ENCODE measurements around the gene PPP3CA. TPM values are rescaled to one million over a fixed set of nuclear protein-coding genes. Genes with fewer than 3 reads are reported as not detected.
"Not testable (repeated sequence)": the region's sequence is repeated elsewhere in the genome, so short reads cannot be mapped to it uniquely, and the experiment has no call there.

PPP3CA gene
- total RNA-seq, 2 donors from 2014 or later = 3.3 to 3.5 TPM

- Mint-ChIP-seq H3K36me3 (peaks cover 0 to 5% of the 10 kb centered on the region in 2 donors), H3K9me3 (no peaks in the 10 kb centered on the region), H3K27ac (no peak overlapping the region)
- ATAC-seq (no peak), DNase-seq (ENCODE audit: low spot score in 2 of 2) (no peak)
Observed at GRCh38 chr4:101102114-101102742, 245.1 kb downstream of the PPP3CA start.

GRCh38 chr4:101101072-101101471, 246.3 kb downstream of the PPP3CA start:
- no peaks in the 10 kb centered on the region for H3K9me3 Mint-ChIP-seq
- no peak for DNase-seq (ENCODE audit: low spot score in 2 of 2)
- peaks cover 0 to 2% of the 10 kb centered on the region in 2 donors for H3K36me3 Mint-ChIP-seq
- ATAC-seq = no peak
- H3K27ac Mint-ChIP-seq = no peak overlapping the region

GRCh38 chr4:101098666-101099400, 248.5 kb downstream of the PPP3CA start:
- no peak overlapping the region for H3K27ac Mint-ChIP-seq
- DNase-seq (ENCODE audit: low spot score in 2 of 2) = no peak
- no peaks in the 10 kb centered on the region for H3K9me3 Mint-ChIP-seq
- ATAC-seq = no peak
- peaks cover 0 to 4% of the 10 kb centered on the region in 2 donors for H3K36me3 Mint-ChIP-seq

GRCh38 chr4:101092609-101093008, 254.7 kb downstream of the PPP3CA start:
- H3K9me3 Mint-ChIP-seq; H3K27ac Mint-ChIP-seq; DNase-seq (ENCODE audit: low spot score in 2 of 2); ATAC-seq: not testable (repeated sequence)
- H3K36me3 Mint-ChIP-seq = peaks cover 6 to 13% of the 10 kb centered on the region in 2 donors

- DNase-seq (ENCODE audit: low spot score in 2 of 2) = no peak
- no peaks in the 10 kb centered on the region for H3K9me3 Mint-ChIP-seq
- H3K36me3 Mint-ChIP-seq = peaks cover 6 to 12% of the 10 kb centered on the region in 2 donors
- ATAC-seq = no peak
- H3K27ac Mint-ChIP-seq = no peak overlapping the region
Observed at GRCh38 chr4:101089168-101089567, 258.2 kb downstream of the PPP3CA start.

GRCh38 chr4:101086801-101087586, 260.3 kb downstream of the PPP3CA start:
- Mint-ChIP-seq H3K36me3 (no peaks in the 10 kb centered on the region), H3K27ac (no peak overlapping the region), H3K9me3 (no peaks in the 10 kb centered on the region)
- no peak for DNase-seq (ENCODE audit: low spot score in 2 of 2)
- no peak for ATAC-seq

GRCh38 chr4:101083131-101083530, 264.2 kb downstream of the PPP3CA start:
- Mint-ChIP-seq H3K27ac (no peak overlapping the region), H3K9me3 (no peaks in the 10 kb centered on the region), H3K36me3 (peaks cover 0 to 8% of the 10 kb centered on the region in 2 donors)
- ATAC-seq (no peak), DNase-seq (ENCODE audit: low spot score in 2 of 2) (no peak)

- peak in 1 of 2 donors; percentile 68 for ATAC-seq
- H3K9me3 Mint-ChIP-seq = no peaks in the 10 kb centered on the region
- H3K36me3 Mint-ChIP-seq = peaks cover 0 to 8% of the 10 kb centered on the region in 2 donors
- DNase-seq (ENCODE audit: low spot score in 2 of 2) = no peak
- H3K27ac Mint-ChIP-seq = no peak overlapping the region
Observed at GRCh38 chr4:101081695-101082369, 265.5 kb downstream of the PPP3CA start.

GRCh38 chr4:101081166-101081565, 266.2 kb downstream of the PPP3CA start:
- Mint-ChIP-seq H3K36me3 (peaks cover 0 to 8% of the 10 kb centered on the region in 2 donors), H3K27ac (no peak overlapping the region)

GRCh38 chr4:101078950-101079349, 268.4 kb downstream of the PPP3CA start:
- H3K9me3 Mint-ChIP-seq = no peaks in the 10 kb centered on the region
- DNase-seq (ENCODE audit: low spot score in 2 of 2) (no peak), ATAC-seq (no peak)
- no peak overlapping the region for H3K27ac Mint-ChIP-seq
- peaks cover 0 to 10% of the 10 kb centered on the region in 2 donors for H3K36me3 Mint-ChIP-seq

More at GRCh38 chr4:101081166-101081565, 266.2 kb downstream of the PPP3CA start:
- DNase-seq (ENCODE audit: low spot score in 2 of 2) (no peak), ATAC-seq (no peak)
- no peaks in the 10 kb centered on the region for H3K9me3 Mint-ChIP-seq

- Mint-ChIP-seq H3K27ac (no peak overlapping the region), H3K36me3 (peaks cover 0 to 12% of the 10 kb centered on the region in 2 donors), H3K9me3 (no peaks in the 10 kb centered on the region)
- ATAC-seq (no peak), DNase-seq (ENCODE audit: low spot score in 2 of 2) (no peak)
Observed at GRCh38 chr4:101076032-101076431, 271.3 kb downstream of the PPP3CA start.

GRCh38 chr4:101075536-101075935, 271.8 kb downstream of the PPP3CA start:
- no peak for DNase-seq (ENCODE audit: low spot score in 2 of 2)
- Mint-ChIP-seq H3K27ac (no peak overlapping the region), H3K9me3 (no peaks in the 10 kb centered on the region), H3K36me3 (peaks cover 0 to 12% of the 10 kb centered on the region in 2 donors)
- no peak for ATAC-seq

- DNase-seq (ENCODE audit: low spot score in 2 of 2) (no peak), ATAC-seq (no peak)
- H3K27ac Mint-ChIP-seq = no peak overlapping the region
- H3K9me3 Mint-ChIP-seq = no peaks in the 10 kb centered on the region
- H3K36me3 Mint-ChIP-seq = peaks cover 0 to 5% of the 10 kb centered on the region in 2 donors
Observed at GRCh38 chr4:101074326-101074725, 273.0 kb downstream of the PPP3CA start.

GRCh38 chr4:101071241-101071640, 276.1 kb downstream of the PPP3CA start:
- no peak for DNase-seq (ENCODE audit: low spot score in 2 of 2)
- Mint-ChIP-seq H3K9me3 (no peaks in the 10 kb centered on the region), H3K36me3 (peaks cover 0 to 4% of the 10 kb centered on the region in 2 donors), H3K27ac (no peak overlapping the region)
- no peak for ATAC-seq

GRCh38 chr4:101068115-101068514, 279.2 kb downstream of the PPP3CA start:
- H3K27ac Mint-ChIP-seq = no peak overlapping the region
- H3K9me3 Mint-ChIP-seq = no peaks in the 10 kb centered on the region
- DNase-seq (ENCODE audit: low spot score in 2 of 2) (no peak), ATAC-seq (no peak)
- no peaks in the 10 kb centered on the region for H3K36me3 Mint-ChIP-seq

GRCh38 chr4:101067383-101067782, 279.9 kb downstream of the PPP3CA start:
- Mint-ChIP-seq H3K27ac (no peak overlapping the region), H3K36me3 (no peaks in the 10 kb centered on the region), H3K9me3 (no peaks in the 10 kb centered on the region)
- ATAC-seq (no peak), DNase-seq (ENCODE audit: low spot score in 2 of 2) (no peak)
